Astrocyte (in vitro differentiated cells and primary cell): ENCODE results near the gene SCAMP4. TPM values are rescaled to one million over a fixed set of nuclear protein-coding genes. Genes with fewer than 3 reads are reported as not detected.

ENCODE experiments used
- DNase-seq: peaks from one replicate; pipeline ENCODE4 v3.0.0-alpha.2; 2010; ENCODE audit warnings: low read depth
- FAIRE-seq: peaks from 2 replicates; lab custom pipeline; 2011; peaks lifted over from hg19 to GRCh38; lab: Jason Lieb, UNC
- H2AFZ ChIP-seq: 2 replicates; pipeline ENCODE4 v1.6.0; 2012; ENCODE audit warnings: low read depth, low read length, inconsistent platforms
- H3K27ac ChIP-seq: 2 replicates; pipeline ENCODE4 v1.5.1; 2011; ENCODE audit warnings: low read depth, low read length, inconsistent platforms
- H3K27me3 ChIP-seq: 2 replicates; pipeline ENCODE4 v1.6.0; 2011; ENCODE audit warnings: low read length, inconsistent platforms; ENCODE audit not compliant: insufficient read depth
- H3K36me3 ChIP-seq: 2 replicates; pipeline ENCODE4 v1.5.1; 2011; ENCODE audit warnings: low read length, inconsistent platforms; ENCODE audit not compliant: insufficient read depth
- H3K4me1 ChIP-seq: 2 replicates; pipeline ENCODE4 v1.5.1; 2011; ENCODE audit warnings: low read length, inconsistent platforms; ENCODE audit not compliant: insufficient read depth
- H3K4me2 ChIP-seq: 2 replicates; pipeline ENCODE4 v1.6.0; 2012; ENCODE audit warnings: low read length, inconsistent platforms
- H3K4me3 ChIP-seq: 2 replicates; pipeline ENCODE4 v1.5.1; 2011; ENCODE audit warnings: low read depth, mild to moderate bottlenecking, low read length, inconsistent platforms; ENCODE audit not compliant: insufficient read depth
- H3K79me2 ChIP-seq: 2 replicates; pipeline ENCODE4 v1.6.0; 2012; ENCODE audit warnings: mild to moderate bottlenecking, low read length, inconsistent platforms; ENCODE audit not compliant: insufficient read depth
- H3K9ac ChIP-seq: 2 replicates; pipeline ENCODE4 v1.6.0; 2012; ENCODE audit warnings: mild to moderate bottlenecking, low read length, inconsistent platforms
- H3K9me3 ChIP-seq: 2 replicates; pipeline ENCODE4 v1.5.1; 2012; ENCODE audit warnings: low read depth, mild to moderate bottlenecking, low read length, inconsistent platforms; ENCODE audit not compliant: insufficient read depth
- H4K20me1 ChIP-seq: 2 replicates; pipeline ENCODE4 v1.6.0; 2012; ENCODE audit warnings: low read length, inconsistent platforms; ENCODE audit not compliant: insufficient read depth
- H3K27ac Mint-ChIP-seq: one replicate; pipeline ENCODE4 v1.8.0; 2021; ENCODE audit warnings: mild to moderate bottlenecking, mixed read lengths; ENCODE audit not compliant: unreplicated experiment
- H3K27me3 Mint-ChIP-seq: one replicate; pipeline ENCODE4 v1.8.0; 2021; ENCODE audit warnings: low read depth, mixed read lengths; ENCODE audit not compliant: unreplicated experiment
- H3K36me3 Mint-ChIP-seq: one replicate; pipeline ENCODE4 v1.8.0; 2021; ENCODE audit warnings: low read depth, mixed read lengths; ENCODE audit not compliant: unreplicated experiment
- H3K4me1 Mint-ChIP-seq: one replicate; pipeline ENCODE4 v1.8.0; 2021; ENCODE audit warnings: low read depth, mixed read lengths; ENCODE audit not compliant: unreplicated experiment
- H3K4me3 Mint-ChIP-seq: one replicate; pipeline ENCODE4 v1.8.0; 2021; ENCODE audit warnings: mild to moderate bottlenecking, moderate library complexity, mixed read lengths; ENCODE audit not compliant: unreplicated experiment
- H3K9me3 Mint-ChIP-seq: one replicate; pipeline ENCODE4 v1.8.0; 2021; ENCODE audit warnings: mild to moderate bottlenecking, mixed read lengths; ENCODE audit not compliant: unreplicated experiment
- CTCF ChIP-seq: IDR thresholded peaks from 2 replicates; pipeline ENCODE4 v1.5.1; 2011; ENCODE audit warnings: low read depth, mild to moderate bottlenecking, inconsistent platforms, low read length, moderate library complexity; ENCODE audit not compliant: insufficient read depth
- EZH2 ChIP-seq: IDR thresholded peaks from 2 replicates; pipeline ENCODE4 v1.6.1; 2012; ENCODE audit warnings: mild to moderate bottlenecking, low read length, inconsistent platforms; ENCODE audit not compliant: insufficient read depth
- total RNA-seq: library from RNA; stranded (reverse); gene quantifications from 2 replicates; pipeline ENCODE4 v1.2.1, GENCODE V29; 2021

SCAMP4 gene
- total RNA-seq, 1 donor from 2014 or later, result 72.2 TPM

- Histone ChIP-seq H2AFZ (no peak overlapping the region), H3K4me1 (no peaks in the 10 kb centered on the region), H4K20me1 (peaks cover 86% of the 10 kb centered on the region), H3K27ac (no peak overlapping the region), H3K4me3 (no peak overlapping the region), H3K9ac (no peak overlapping the region), H3K79me2 (peaks cover 86% of the 10 kb centered on the region), H3K36me3 (no peaks in the 10 kb centered on the region), H3K9me3 (no peaks in the 10 kb centered on the region), H3K4me2 (no peak overlapping the region), H3K27me3 (no peaks in the 10 kb centered on the region)
- FAIRE-seq (no peak), DNase-seq (no peak)
- Mint-ChIP-seq H3K4me3 (no peak overlapping the region), H3K4me1 (peaks cover 1% of the 10 kb centered on the region), H3K9me3 (no peaks in the 10 kb centered on the region), H3K36me3 (no peaks in the 10 kb centered on the region), H3K27ac (no peak overlapping the region), H3K27me3 (no peaks in the 10 kb centered on the region)
- TF ChIP-seq CTCF, result no peak
- TF ChIP-seq EZH2, result no peak
These were observed 49.3 kb downstream of the SCAMP4 start for GRCh38 chr19:1954532-1954933.

GRCh38 chr19:1955171-1956121, 50.2 kb downstream of the SCAMP4 start:
- no peaks in the 10 kb centered on the region for H3K9me3 Mint-ChIP-seq
- FAIRE-seq, result no peak
- Histone ChIP-seq H2AFZ (no peak overlapping the region), H3K9ac (no peak overlapping the region), H3K36me3 (no peaks in the 10 kb centered on the region), H3K27me3 (no peaks in the 10 kb centered on the region), H3K4me2 (no peak overlapping the region), H4K20me1 (peaks cover 88% of the 10 kb centered on the region), H3K9me3 (no peaks in the 10 kb centered on the region), H3K4me1 (no peaks in the 10 kb centered on the region), H3K4me3 (no peak overlapping the region), H3K27ac (no peak overlapping the region), H3K79me2 (peaks cover 89% of the 10 kb centered on the region)
- no peak overlapping the region for H3K4me3 Mint-ChIP-seq
- H3K27me3 Mint-ChIP-seq, result no peaks in the 10 kb centered on the region
- H3K27ac Mint-ChIP-seq, result no peak overlapping the region
- no peaks in the 10 kb centered on the region for H3K36me3 Mint-ChIP-seq
- peaks cover 1% of the 10 kb centered on the region for H3K4me1 Mint-ChIP-seq
- no peak for TF ChIP-seq CTCF
- TF ChIP-seq EZH2, result no peak
- no peak for DNase-seq

GRCh38 chr19:1956122-1956494, 50.9 kb downstream of the SCAMP4 start:
- Histone ChIP-seq H3K4me3 (no peak overlapping the region), H3K27ac (no peak overlapping the region), H3K36me3 (no peaks in the 10 kb centered on the region), H3K4me2 (no peak overlapping the region), H3K4me1 (no peaks in the 10 kb centered on the region), H3K27me3 (no peaks in the 10 kb centered on the region), H3K79me2 (peaks cover 90% of the 10 kb centered on the region), H4K20me1 (peaks cover 89% of the 10 kb centered on the region), H2AFZ (no peak overlapping the region), H3K9me3 (no peaks in the 10 kb centered on the region), H3K9ac (no peak overlapping the region)
- DNase-seq (no peak), FAIRE-seq (no peak)
- no peaks in the 10 kb centered on the region for H3K27me3 Mint-ChIP-seq
- no peak overlapping the region for H3K27ac Mint-ChIP-seq
- no peaks in the 10 kb centered on the region for H3K36me3 Mint-ChIP-seq
- no peak overlapping the region for H3K4me3 Mint-ChIP-seq
- H3K9me3 Mint-ChIP-seq, result no peaks in the 10 kb centered on the region
- no peak for TF ChIP-seq EZH2
- peaks cover 1% of the 10 kb centered on the region for H3K4me1 Mint-ChIP-seq
